Measurements from ENCODE around the gene IGSF22. TPM values are rescaled to one million over a fixed set of nuclear protein-coding genes. Genes with fewer than 3 reads are reported as not detected.

IGSF22 gene
- total RNA-seq, 1 donor from 2014 or later: 0.74 TPM

DNA sequence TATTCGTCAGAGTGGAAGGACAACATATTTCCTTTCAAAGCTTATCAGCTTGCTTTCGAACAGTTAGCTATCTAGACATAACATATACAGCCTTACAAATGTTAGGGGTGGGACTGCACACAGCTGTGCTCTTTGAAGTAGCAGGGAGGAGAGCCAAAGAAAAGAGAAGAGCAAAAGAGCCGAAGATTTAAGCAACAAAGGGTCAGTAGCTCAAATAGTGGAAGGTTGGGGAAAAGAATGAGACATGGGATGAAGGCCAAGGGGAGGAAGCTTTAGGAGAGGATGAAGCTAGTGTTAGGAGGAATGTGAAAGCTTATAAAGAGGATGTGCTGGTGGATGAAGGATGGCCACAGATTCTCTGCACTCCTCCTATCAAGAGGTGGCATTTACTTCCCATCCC lies 31.8 kb upstream of the IGSF22 start:
- Mint-ChIP-seq H3K4me1 (ENCODE audit: unreplicated experiment) (no peaks in the 10 kb centered on the region), H3K36me3 (ENCODE audit: low read depth, unreplicated experiment) (peaks cover 12% of the 10 kb centered on the region), H3K9me3 (ENCODE audit: unreplicated experiment) (no peaks in the 10 kb centered on the region), H3K27me3 (ENCODE audit: unreplicated experiment) (peaks cover 7% of the 10 kb centered on the region), H3K4me3 (ENCODE audit: unreplicated experiment) (no peak overlapping the region), H3K27ac (ENCODE audit: unreplicated experiment) (no peak overlapping the region)
- TF ChIP-seq, protein P1, sequence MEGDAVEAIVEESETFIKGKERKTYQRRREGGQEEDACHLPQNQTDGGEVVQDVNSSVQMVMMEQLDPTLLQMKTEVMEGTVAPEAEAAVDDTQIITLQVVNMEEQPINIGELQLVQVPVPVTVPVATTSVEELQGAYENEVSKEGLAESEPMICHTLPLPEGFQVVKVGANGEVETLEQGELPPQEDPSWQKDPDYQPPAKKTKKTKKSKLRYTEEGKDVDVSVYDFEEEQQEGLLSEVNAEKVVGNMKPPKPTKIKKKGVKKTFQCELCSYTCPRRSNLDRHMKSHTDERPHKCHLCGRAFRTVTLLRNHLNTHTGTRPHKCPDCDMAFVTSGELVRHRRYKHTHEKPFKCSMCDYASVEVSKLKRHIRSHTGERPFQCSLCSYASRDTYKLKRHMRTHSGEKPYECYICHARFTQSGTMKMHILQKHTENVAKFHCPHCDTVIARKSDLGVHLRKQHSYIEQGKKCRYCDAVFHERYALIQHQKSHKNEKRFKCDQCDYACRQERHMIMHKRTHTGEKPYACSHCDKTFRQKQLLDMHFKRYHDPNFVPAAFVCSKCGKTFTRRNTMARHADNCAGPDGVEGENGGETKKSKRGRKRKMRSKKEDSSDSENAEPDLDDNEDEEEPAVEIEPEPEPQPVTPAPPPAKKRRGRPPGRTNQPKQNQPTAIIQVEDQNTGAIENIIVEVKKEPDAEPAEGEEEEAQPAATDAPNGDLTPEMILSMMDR (IDR thresholded peaks at IDR 0.05; ENCODE audit: unreplicated experiment): no peak
- DNase-seq (ENCODE audit: low spot score): no peak

DNA sequence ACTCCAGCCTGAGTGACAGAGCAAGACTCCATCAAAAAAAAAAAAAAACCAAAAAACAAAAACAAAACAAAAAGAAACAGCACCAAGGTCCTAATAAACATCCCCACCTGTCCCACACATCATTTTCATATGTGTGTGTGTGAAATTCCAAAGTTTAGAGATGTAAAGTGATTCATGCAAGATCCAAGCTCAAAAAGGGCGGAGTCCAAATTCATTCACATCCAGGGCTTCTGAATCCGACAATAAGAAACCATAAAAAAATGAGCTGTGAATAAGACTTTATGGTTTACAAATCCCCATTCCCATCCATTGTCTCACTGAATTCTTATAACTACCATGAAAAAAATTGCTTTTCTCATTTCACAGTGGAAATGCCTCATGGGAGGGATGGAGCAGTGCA lies 30.9 kb upstream of the IGSF22 start:
- Mint-ChIP-seq H3K9me3 (ENCODE audit: unreplicated experiment) (no peaks in the 10 kb centered on the region), H3K36me3 (ENCODE audit: low read depth, unreplicated experiment) (peaks cover 12% of the 10 kb centered on the region), H3K27me3 (ENCODE audit: unreplicated experiment) (peaks cover 5% of the 10 kb centered on the region), H3K4me1 (ENCODE audit: unreplicated experiment) (no peaks in the 10 kb centered on the region), H3K27ac (ENCODE audit: unreplicated experiment) (no peak overlapping the region), H3K4me3 (ENCODE audit: unreplicated experiment) (no peak overlapping the region)
- TF ChIP-seq, protein P1 (IDR thresholded peaks at IDR 0.05; ENCODE audit: unreplicated experiment): no peak
- DNase-seq (ENCODE audit: low spot score): no peak

DNA sequence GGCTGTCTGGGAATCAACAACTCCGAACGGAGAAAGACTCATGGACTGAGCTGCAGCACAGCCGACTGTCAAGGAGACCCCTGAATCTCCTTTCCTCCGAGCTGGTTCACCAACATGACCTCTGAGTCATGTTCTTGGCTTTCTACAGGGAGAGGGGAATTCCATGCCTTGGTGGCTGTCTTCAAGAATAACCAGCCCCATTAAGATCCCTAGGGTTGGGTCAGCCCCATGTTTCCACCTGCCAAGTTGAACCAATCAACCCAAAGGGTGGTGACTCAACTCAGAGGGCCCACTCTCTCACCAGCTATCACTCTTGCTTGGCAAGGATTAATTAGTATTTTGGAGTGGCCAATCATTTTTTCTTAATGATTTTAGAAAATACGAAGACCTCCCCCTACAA lies 28.3 kb upstream of the IGSF22 start:
- H3K4me1 Mint-ChIP-seq (ENCODE audit: unreplicated experiment): peaks cover 7% of the 10 kb centered on the region
- TF ChIP-seq, protein P1 (IDR thresholded peaks at IDR 0.05; ENCODE audit: unreplicated experiment): no peak
- H3K27me3 Mint-ChIP-seq (ENCODE audit: unreplicated experiment): peaks cover 5% of the 10 kb centered on the region
- H3K9me3 Mint-ChIP-seq (ENCODE audit: unreplicated experiment): no peaks in the 10 kb centered on the region
- H3K27ac Mint-ChIP-seq (ENCODE audit: unreplicated experiment): no peak overlapping the region
- H3K4me3 Mint-ChIP-seq (ENCODE audit: unreplicated experiment): no peak overlapping the region
- no peak for DNase-seq (ENCODE audit: low spot score)
- peaks cover 6% of the 10 kb centered on the region for H3K36me3 Mint-ChIP-seq (ENCODE audit: low read depth, unreplicated experiment)

DNA sequence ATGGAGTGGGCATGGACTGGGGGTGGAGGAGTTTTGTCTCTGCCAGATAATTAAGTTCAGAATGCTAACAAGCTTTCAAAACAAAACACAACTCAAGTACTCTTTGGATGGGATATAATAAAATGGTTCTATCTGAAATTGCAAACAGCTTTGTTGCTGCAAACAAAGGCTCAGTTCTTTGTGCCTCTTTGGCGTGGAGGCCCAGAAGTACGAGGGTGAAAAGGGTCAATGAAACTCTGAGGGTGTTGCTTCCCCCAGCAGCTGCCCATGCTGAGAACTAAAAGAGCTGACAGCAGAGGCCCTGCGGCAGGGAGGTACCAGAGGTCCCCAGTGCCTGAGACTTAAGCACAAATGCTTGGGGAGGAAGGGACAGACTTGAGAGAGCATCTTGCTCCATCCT lies 26.5 kb upstream of the IGSF22 start:
- H3K4me1 Mint-ChIP-seq (ENCODE audit: unreplicated experiment): peaks cover 12% of the 10 kb centered on the region
- H3K9me3 Mint-ChIP-seq (ENCODE audit: unreplicated experiment): no peaks in the 10 kb centered on the region
- no peak overlapping the region for H3K27ac Mint-ChIP-seq (ENCODE audit: unreplicated experiment)
- TF ChIP-seq, protein P1 (IDR thresholded peaks at IDR 0.05; ENCODE audit: unreplicated experiment): no peak
- no peak overlapping the region for H3K4me3 Mint-ChIP-seq (ENCODE audit: unreplicated experiment)
- no peak for DNase-seq (ENCODE audit: low spot score)
- H3K27me3 Mint-ChIP-seq (ENCODE audit: unreplicated experiment): peaks cover 5% of the 10 kb centered on the region
- H3K36me3 Mint-ChIP-seq (ENCODE audit: low read depth, unreplicated experiment): peaks cover 6% of the 10 kb centered on the region

DNA sequence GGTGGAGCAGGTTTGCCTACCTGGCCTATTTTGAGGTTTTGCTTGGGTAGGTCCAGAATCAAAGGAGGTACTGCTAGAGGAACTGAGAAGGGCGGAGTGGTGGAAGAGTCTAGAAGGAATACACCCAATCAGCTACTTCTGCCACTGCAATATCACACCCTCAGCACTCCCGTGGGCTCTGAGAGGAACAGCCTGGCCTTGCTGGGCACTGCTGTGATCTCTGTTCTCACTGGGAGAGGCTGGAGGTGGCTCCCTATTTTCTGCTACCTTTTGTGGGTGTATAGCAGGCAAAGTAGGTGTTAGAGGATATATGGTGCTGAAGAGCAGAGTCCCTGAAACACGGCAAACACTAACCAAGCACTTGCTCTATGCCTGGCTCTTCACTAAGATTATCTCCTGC lies 25.0 kb upstream of the IGSF22 start:
- Mint-ChIP-seq H3K9me3 (ENCODE audit: unreplicated experiment) (no peaks in the 10 kb centered on the region), H3K27me3 (ENCODE audit: unreplicated experiment) (peaks cover 5% of the 10 kb centered on the region), H3K36me3 (ENCODE audit: low read depth, unreplicated experiment) (peaks cover 6% of the 10 kb centered on the region), H3K4me3 (ENCODE audit: unreplicated experiment) (no peak overlapping the region), H3K27ac (ENCODE audit: unreplicated experiment) (no peak overlapping the region), H3K4me1 (ENCODE audit: unreplicated experiment) (peaks cover 12% of the 10 kb centered on the region)
- DNase-seq (ENCODE audit: low spot score): no peak
- TF ChIP-seq, protein P1 (IDR thresholded peaks at IDR 0.05; ENCODE audit: unreplicated experiment): no peak
